Activated T-helper 9 cell treated with anti-CD3 and anti-CD28 coated beads, Interleukin-2, amount 50 U/mL, for 16 hours (primary cell): ENCODE results near the gene STK16.
A peak's percentile ranks its signal among the peaks of the same experiment; 100 is the strongest.
"Not testable (repeated sequence)": the region's sequence is repeated elsewhere in the genome, so short reads cannot be mapped to it uniquely, and the experiment has no call there.

Experiments used
- DNase-seq: peaks from one replicate; pipeline ENCODE4 v3.0.0-alpha.2; 2020; ENCODE audit warnings: low read depth

The STK16 gene

GRCh38 chr2:219244789-219245147 is 511 bp upstream of the STK16 start:
- DNase-seq, result no peak

GRCh38 chr2:219245899-219246230 is 586 bp downstream of the STK16 start:
- no peak for DNase-seq

- no peak for DNase-seq
Measured at GRCh38 chr2:219246559-219246958, 1.3 kb downstream of the STK16 start.

GRCh38 chr2:219247678-219248642 is 2.7 kb downstream of the STK16 start:
- peak; percentile 43 for DNase-seq

- DNase-seq, result no peak
Measured at GRCh38 chr2:219248845-219249202, 3.5 kb downstream of the STK16 start.

- no peak for DNase-seq
Measured at GRCh38 chr2:219249203-219249980, 4.1 kb downstream of the STK16 start.

- DNase-seq, result no peak
Measured at GRCh38 chr2:219250049-219250781, 4.9 kb downstream of the STK16 start.

- DNase-seq, result no peak
Measured at GRCh38 chr2:219251656-219252055, 6.4 kb downstream of the STK16 start.

- DNase-seq, result no peak
Measured at GRCh38 chr2:219252084-219252483, 6.8 kb downstream of the STK16 start.

GRCh38 chr2:219252570-219252899 is 7.3 kb downstream of the STK16 start:
- DNase-seq, result peak; percentile 24

GRCh38 chr2:219252900-219253752 is 7.8 kb downstream of the STK16 start, which contains the start of gene TUBA4B:
Gene TUBA4B, plus strand, starts transcription at chr2:219253243. Its CDS starts 165 bp downstream, at chr2:219253408.
- peak; percentile 27 for DNase-seq

- DNase-seq, result peak; percentile 88
Measured at GRCh38 chr2:219253753-219254589, 8.7 kb downstream of the STK16 start, which contains the start of gene TUBA4A. Gene TUBA4A, minus strand, starts transcription at chr2:219253918. Its CDS starts 60 bp downstream, at chr2:219253858.

- peak; percentile 20 for DNase-seq
Measured at GRCh38 chr2:219254590-219255201, 9.4 kb downstream of the STK16 start.

GRCh38 chr2:219258942-219259341 is 13.7 kb downstream of the STK16 start:
- DNase-seq, result not testable (repeated sequence)

- no peak for DNase-seq
Measured at GRCh38 chr2:219261024-219261855, 16.0 kb downstream of the STK16 start.

- DNase-seq, result no peak
Measured at GRCh38 chr2:219266232-219266631, 21.0 kb downstream of the STK16 start.

GRCh38 chr2:219266886-219267285 is 21.6 kb downstream of the STK16 start:
- DNase-seq, result no peak

- DNase-seq, result no peak
Measured at GRCh38 chr2:219268294-219268693, 23.0 kb downstream of the STK16 start.

- DNase-seq, result no peak
Measured at GRCh38 chr2:219269362-219270054, 24.2 kb downstream of the STK16 start.
